ENCODE measurements around the gene FKBP1A.
"Not testable (repeated sequence)": the region's sequence is repeated elsewhere in the genome, so short reads cannot be mapped to it uniquely, and the experiment has no call there.

DNA sequence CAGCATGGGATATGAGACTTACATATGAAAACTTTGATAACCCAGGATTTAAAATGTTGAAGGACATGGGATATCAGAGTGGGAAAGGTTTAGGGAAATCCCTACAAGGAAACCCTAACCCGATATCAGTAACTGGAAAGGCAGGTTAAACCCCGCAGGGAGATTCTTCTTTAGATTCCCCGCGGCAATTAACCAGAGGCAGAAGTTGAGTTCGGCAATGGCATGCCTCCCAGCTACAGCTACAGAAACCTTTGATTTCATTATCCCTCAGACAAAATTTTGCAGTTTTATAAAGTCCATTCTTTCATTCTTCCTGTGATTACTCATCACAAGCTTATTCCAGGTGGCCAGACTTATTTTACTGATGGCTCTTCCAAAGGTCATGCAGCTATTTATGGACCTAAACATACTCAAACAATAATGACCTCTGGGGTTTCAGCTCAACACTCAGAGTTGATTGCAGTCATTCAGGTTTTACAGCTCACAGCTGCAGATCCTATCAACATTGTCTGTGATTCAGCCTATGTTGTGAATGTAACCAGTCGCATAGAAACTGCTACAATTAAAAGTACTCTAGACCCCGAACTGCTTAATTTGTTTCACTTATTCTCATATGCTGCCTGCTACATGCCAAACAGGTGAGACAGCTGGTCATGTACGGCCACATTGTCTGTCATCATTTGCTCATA lies 7.0 kb upstream of the FKBP1A start:
- TF ChIP-seq, protein P1, sequence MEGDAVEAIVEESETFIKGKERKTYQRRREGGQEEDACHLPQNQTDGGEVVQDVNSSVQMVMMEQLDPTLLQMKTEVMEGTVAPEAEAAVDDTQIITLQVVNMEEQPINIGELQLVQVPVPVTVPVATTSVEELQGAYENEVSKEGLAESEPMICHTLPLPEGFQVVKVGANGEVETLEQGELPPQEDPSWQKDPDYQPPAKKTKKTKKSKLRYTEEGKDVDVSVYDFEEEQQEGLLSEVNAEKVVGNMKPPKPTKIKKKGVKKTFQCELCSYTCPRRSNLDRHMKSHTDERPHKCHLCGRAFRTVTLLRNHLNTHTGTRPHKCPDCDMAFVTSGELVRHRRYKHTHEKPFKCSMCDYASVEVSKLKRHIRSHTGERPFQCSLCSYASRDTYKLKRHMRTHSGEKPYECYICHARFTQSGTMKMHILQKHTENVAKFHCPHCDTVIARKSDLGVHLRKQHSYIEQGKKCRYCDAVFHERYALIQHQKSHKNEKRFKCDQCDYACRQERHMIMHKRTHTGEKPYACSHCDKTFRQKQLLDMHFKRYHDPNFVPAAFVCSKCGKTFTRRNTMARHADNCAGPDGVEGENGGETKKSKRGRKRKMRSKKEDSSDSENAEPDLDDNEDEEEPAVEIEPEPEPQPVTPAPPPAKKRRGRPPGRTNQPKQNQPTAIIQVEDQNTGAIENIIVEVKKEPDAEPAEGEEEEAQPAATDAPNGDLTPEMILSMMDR (IDR thresholded peaks at IDR 0.05) = not testable (repeated sequence)
- not testable (repeated sequence) for TF ChIP-seq POLR2A (IDR thresholded peaks at IDR 0.05)

All from testis (tissue), 2 donors.